ENCODE measurements around the gene OAF.

- TF ChIP-seq, protein P1, sequence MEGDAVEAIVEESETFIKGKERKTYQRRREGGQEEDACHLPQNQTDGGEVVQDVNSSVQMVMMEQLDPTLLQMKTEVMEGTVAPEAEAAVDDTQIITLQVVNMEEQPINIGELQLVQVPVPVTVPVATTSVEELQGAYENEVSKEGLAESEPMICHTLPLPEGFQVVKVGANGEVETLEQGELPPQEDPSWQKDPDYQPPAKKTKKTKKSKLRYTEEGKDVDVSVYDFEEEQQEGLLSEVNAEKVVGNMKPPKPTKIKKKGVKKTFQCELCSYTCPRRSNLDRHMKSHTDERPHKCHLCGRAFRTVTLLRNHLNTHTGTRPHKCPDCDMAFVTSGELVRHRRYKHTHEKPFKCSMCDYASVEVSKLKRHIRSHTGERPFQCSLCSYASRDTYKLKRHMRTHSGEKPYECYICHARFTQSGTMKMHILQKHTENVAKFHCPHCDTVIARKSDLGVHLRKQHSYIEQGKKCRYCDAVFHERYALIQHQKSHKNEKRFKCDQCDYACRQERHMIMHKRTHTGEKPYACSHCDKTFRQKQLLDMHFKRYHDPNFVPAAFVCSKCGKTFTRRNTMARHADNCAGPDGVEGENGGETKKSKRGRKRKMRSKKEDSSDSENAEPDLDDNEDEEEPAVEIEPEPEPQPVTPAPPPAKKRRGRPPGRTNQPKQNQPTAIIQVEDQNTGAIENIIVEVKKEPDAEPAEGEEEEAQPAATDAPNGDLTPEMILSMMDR (conservative IDR thresholded peaks at IDR 0.05; ENCODE audit: low read depth, low read length), result no peak
- no peak for TF ChIP-seq EZH2 (IDR thresholded peaks at IDR 0.05; ENCODE audit: borderline replicate concordance, low read depth, low read length, poor library complexity, severe bottlenecking)
Measured at GRCh38 chr11:120261931-120262330, 51.1 kb downstream of the OAF start.

Data from A673 (cell line).